ENCODE measurements around the gene ZNF32.

ZNF32 gene

GRCh38 chr10:43648398-43649184, at the start of gene ZNF32:
TSS of gene ZNF32 (minus strand) at chr10:43648881. CDS start at chr10:43646133, 2,748 bp downstream.
- H3K9ac ChIP-seq: peak within 1 kb of the TSS; percentile 55; the same call in 1 of the 2 replicates
- no peaks in the 10 kb centered on the region for H3K36me3 ChIP-seq (ENCODE audit: insufficient read depth)
- H3K27me3 ChIP-seq (ENCODE audit: insufficient read depth, low read depth): no peaks in the 10 kb centered on the region
- TF ChIP-seq, protein P1, sequence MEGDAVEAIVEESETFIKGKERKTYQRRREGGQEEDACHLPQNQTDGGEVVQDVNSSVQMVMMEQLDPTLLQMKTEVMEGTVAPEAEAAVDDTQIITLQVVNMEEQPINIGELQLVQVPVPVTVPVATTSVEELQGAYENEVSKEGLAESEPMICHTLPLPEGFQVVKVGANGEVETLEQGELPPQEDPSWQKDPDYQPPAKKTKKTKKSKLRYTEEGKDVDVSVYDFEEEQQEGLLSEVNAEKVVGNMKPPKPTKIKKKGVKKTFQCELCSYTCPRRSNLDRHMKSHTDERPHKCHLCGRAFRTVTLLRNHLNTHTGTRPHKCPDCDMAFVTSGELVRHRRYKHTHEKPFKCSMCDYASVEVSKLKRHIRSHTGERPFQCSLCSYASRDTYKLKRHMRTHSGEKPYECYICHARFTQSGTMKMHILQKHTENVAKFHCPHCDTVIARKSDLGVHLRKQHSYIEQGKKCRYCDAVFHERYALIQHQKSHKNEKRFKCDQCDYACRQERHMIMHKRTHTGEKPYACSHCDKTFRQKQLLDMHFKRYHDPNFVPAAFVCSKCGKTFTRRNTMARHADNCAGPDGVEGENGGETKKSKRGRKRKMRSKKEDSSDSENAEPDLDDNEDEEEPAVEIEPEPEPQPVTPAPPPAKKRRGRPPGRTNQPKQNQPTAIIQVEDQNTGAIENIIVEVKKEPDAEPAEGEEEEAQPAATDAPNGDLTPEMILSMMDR (conservative IDR thresholded peaks at IDR 0.05; ENCODE audit: low read depth, low read length): no peak
- no peaks in the 10 kb centered on the region for H4K20me1 ChIP-seq (ENCODE audit: insufficient read depth)
- H3K27ac ChIP-seq: no peak within 1 kb of the TSS
- H2AFZ ChIP-seq (ENCODE audit: low read depth): peak within 1 kb of the TSS; percentile 97
- no peaks in the 10 kb centered on the region for H3K4me1 ChIP-seq (ENCODE audit: low read depth, poor library complexity, severe bottlenecking)
- H3K4me3 ChIP-seq (IDR thresholded peaks at IDR 0.05; ENCODE audit: insufficient read depth, low read depth, low read length): no peak within 1 kb of the TSS
- no peaks in the 10 kb centered on the region for H3K79me2 ChIP-seq (ENCODE audit: insufficient read depth, low read depth)
- H3K4me2 ChIP-seq: peak within 1 kb of the TSS; percentile 81

- H3K27ac ChIP-seq: no peak overlapping the region
- H3K4me1 ChIP-seq (ENCODE audit: low read depth, poor library complexity, severe bottlenecking): no peaks in the 10 kb centered on the region
- no peaks in the 10 kb centered on the region for H3K36me3 ChIP-seq (ENCODE audit: insufficient read depth)
- TF ChIP-seq, protein P1 (conservative IDR thresholded peaks at IDR 0.05; ENCODE audit: low read depth, low read length): no peak
- no peaks in the 10 kb centered on the region for H4K20me1 ChIP-seq (ENCODE audit: insufficient read depth)
- H2AFZ ChIP-seq (ENCODE audit: low read depth): no peak overlapping the region
- H3K9ac ChIP-seq: no peak overlapping the region
- H3K4me2 ChIP-seq: no peak overlapping the region
- H3K27me3 ChIP-seq (ENCODE audit: insufficient read depth, low read depth): no peaks in the 10 kb centered on the region
- no peak overlapping the region for H3K4me3 ChIP-seq (IDR thresholded peaks at IDR 0.05; ENCODE audit: insufficient read depth, low read depth, low read length)
- H3K79me2 ChIP-seq (ENCODE audit: insufficient read depth, low read depth): no peaks in the 10 kb centered on the region
Measured at GRCh38 chr10:43698156-43698555, 49.5 kb upstream of the ZNF32 start.

DNA sequence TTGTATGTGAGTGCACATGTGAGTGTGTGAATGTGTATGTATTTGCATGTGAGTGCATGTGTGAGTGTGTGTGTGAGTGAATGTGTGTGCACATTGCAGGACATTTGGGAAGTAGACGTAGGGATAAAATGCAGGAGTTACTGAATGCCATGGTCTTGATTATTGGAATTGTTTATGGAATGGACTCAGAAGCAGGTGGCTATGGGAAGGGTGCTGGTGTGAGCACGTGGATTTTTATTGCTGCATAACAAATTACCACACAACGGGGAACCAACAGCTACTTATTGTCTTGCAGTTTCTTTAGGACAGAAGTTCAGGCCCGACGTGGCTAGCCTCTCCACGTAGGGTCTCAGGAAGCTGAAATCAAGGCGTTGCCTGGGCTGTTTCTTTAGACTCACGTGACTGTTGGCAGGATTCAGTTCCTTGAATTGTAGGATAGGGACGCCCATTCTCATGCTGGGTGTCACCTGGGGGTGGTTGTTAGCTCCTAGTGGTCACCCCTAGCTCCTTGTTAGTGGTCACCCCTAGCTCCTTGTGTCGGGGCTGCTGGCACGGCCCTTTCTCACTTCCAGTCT, 48.3 kb upstream of the ZNF32 start:
- Histone ChIP-seq H3K4me1 (ENCODE audit: low read depth, poor library complexity, severe bottlenecking) (no peaks in the 10 kb centered on the region), H2AFZ (ENCODE audit: low read depth) (no peak overlapping the region), H3K27ac (no peak overlapping the region), H3K36me3 (ENCODE audit: insufficient read depth) (no peaks in the 10 kb centered on the region), H3K4me3 (IDR thresholded peaks at IDR 0.05; ENCODE audit: insufficient read depth, low read depth, low read length) (no peak overlapping the region), H3K9ac (no peak overlapping the region), H4K20me1 (ENCODE audit: insufficient read depth) (no peaks in the 10 kb centered on the region), H3K79me2 (ENCODE audit: insufficient read depth, low read depth) (no peaks in the 10 kb centered on the region), H3K27me3 (ENCODE audit: insufficient read depth, low read depth) (no peaks in the 10 kb centered on the region), H3K4me2 (no peak overlapping the region)
- TF ChIP-seq, protein P1 (conservative IDR thresholded peaks at IDR 0.05; ENCODE audit: low read depth, low read length): no peak

DNA sequence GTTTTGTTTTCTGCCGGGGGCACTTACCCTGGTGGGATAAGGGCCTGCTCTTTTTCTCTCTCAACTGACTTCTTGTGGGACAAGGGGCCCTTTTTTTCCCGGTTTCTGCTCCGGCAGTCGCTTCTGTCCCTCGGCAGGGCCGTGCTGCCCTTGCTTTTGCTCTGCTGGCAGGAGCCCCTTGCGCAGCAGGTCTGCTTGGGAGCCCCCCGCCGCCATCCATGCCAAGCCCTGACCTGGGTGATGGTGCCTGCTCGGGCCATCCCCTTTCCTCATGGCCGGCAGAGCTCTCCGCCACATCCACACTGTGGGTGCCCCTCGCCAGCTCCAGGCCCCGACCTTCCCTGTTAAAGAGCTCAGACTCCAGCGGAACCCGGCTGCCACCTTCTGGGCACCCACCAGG, 47.0 kb upstream of the ZNF32 start:
- H2AFZ ChIP-seq (ENCODE audit: low read depth): no peak overlapping the region
- H3K4me1 ChIP-seq (ENCODE audit: low read depth, poor library complexity, severe bottlenecking): no peaks in the 10 kb centered on the region
- H3K36me3 ChIP-seq (ENCODE audit: insufficient read depth): no peaks in the 10 kb centered on the region
- no peaks in the 10 kb centered on the region for H4K20me1 ChIP-seq (ENCODE audit: insufficient read depth)
- no peak overlapping the region for H3K27ac ChIP-seq
- H3K79me2 ChIP-seq (ENCODE audit: insufficient read depth, low read depth): no peaks in the 10 kb centered on the region
- no peak overlapping the region for H3K4me2 ChIP-seq
- TF ChIP-seq, protein P1 (conservative IDR thresholded peaks at IDR 0.05; ENCODE audit: low read depth, low read length): no peak
- H3K9ac ChIP-seq: no peak overlapping the region
- no peak overlapping the region for H3K4me3 ChIP-seq (IDR thresholded peaks at IDR 0.05; ENCODE audit: insufficient read depth, low read depth, low read length)
- no peaks in the 10 kb centered on the region for H3K27me3 ChIP-seq (ENCODE audit: insufficient read depth, low read depth)
